Activated naive CD8-positive, alpha-beta T cell (primary cell): ENCODE results near the gene ISM1.

Source experiments
- H3K27ac Mint-ChIP-seq: one replicate; pipeline ENCODE4 v1.8.0; 2021; ENCODE audit warnings: mixed read lengths
- H3K27me3 Mint-ChIP-seq: one replicate; pipeline ENCODE4 v1.8.0; 2021; ENCODE audit warnings: mixed read lengths
- H3K36me3 Mint-ChIP-seq: one replicate; pipeline ENCODE4 v1.8.0; 2021; ENCODE audit warnings: mixed read lengths
- H3K4me1 Mint-ChIP-seq: one replicate; pipeline ENCODE4 v1.8.0; 2021; ENCODE audit warnings: low read depth, mixed read lengths
- H3K4me3 Mint-ChIP-seq: one replicate; pipeline ENCODE4 v1.8.0; 2021; ENCODE audit warnings: mild to moderate bottlenecking, mixed read lengths
- H3K9me3 Mint-ChIP-seq: one replicate; pipeline ENCODE4 v1.8.0; 2021; ENCODE audit warnings: low read depth, mixed read lengths

Gene ISM1

GRCh38 chr20:13260650-13261279 lies 39.7 kb downstream of the ISM1 start:
- Mint-ChIP-seq H3K4me3 (no peak overlapping the region), H3K27ac (no peak overlapping the region), H3K9me3 (no peaks in the 10 kb centered on the region), H3K27me3 (no peaks in the 10 kb centered on the region), H3K36me3 (no peaks in the 10 kb centered on the region), H3K4me1 (peaks cover 26% of the 10 kb centered on the region)

- H3K4me3 Mint-ChIP-seq = no peak overlapping the region
- H3K27ac Mint-ChIP-seq = no peak overlapping the region
- H3K27me3 Mint-ChIP-seq = no peaks in the 10 kb centered on the region
- peaks cover 3% of the 10 kb centered on the region for H3K36me3 Mint-ChIP-seq
- H3K4me1 Mint-ChIP-seq = peaks cover 23% of the 10 kb centered on the region
- H3K9me3 Mint-ChIP-seq = no peaks in the 10 kb centered on the region
Observed at GRCh38 chr20:13261460-13262301, 40.6 kb downstream of the ISM1 start.

GRCh38 chr20:13262302-13262650 lies 41.2 kb downstream of the ISM1 start:
- Mint-ChIP-seq H3K4me3 (no peak overlapping the region), H3K27ac (no peak overlapping the region), H3K27me3 (no peaks in the 10 kb centered on the region), H3K36me3 (peaks cover 3% of the 10 kb centered on the region), H3K9me3 (no peaks in the 10 kb centered on the region), H3K4me1 (peaks cover 21% of the 10 kb centered on the region)

- no peak overlapping the region for H3K4me3 Mint-ChIP-seq
- H3K27ac Mint-ChIP-seq = no peak overlapping the region
- no peaks in the 10 kb centered on the region for H3K9me3 Mint-ChIP-seq
- H3K27me3 Mint-ChIP-seq = no peaks in the 10 kb centered on the region
- H3K36me3 Mint-ChIP-seq = peaks cover 3% of the 10 kb centered on the region
- peaks cover 19% of the 10 kb centered on the region for H3K4me1 Mint-ChIP-seq
Observed at GRCh38 chr20:13262671-13263360, 41.7 kb downstream of the ISM1 start.

- Mint-ChIP-seq H3K4me1 (peaks cover 15% of the 10 kb centered on the region), H3K27ac (no peak overlapping the region), H3K9me3 (no peaks in the 10 kb centered on the region), H3K36me3 (peaks cover 3% of the 10 kb centered on the region), H3K4me3 (no peak overlapping the region), H3K27me3 (no peaks in the 10 kb centered on the region)
Observed at GRCh38 chr20:13263451-13263850, 42.4 kb downstream of the ISM1 start.

GRCh38 chr20:13264907-13265306 lies 43.8 kb downstream of the ISM1 start:
- Mint-ChIP-seq H3K27me3 (no peaks in the 10 kb centered on the region), H3K4me1 (peaks cover 15% of the 10 kb centered on the region), H3K9me3 (no peaks in the 10 kb centered on the region), H3K36me3 (peaks cover 5% of the 10 kb centered on the region), H3K27ac (no peak overlapping the region), H3K4me3 (no peak overlapping the region)

GRCh38 chr20:13265941-13266340 lies 44.9 kb downstream of the ISM1 start:
- Mint-ChIP-seq H3K27ac (no peak overlapping the region), H3K9me3 (no peaks in the 10 kb centered on the region), H3K36me3 (peaks cover 10% of the 10 kb centered on the region), H3K4me1 (peaks cover 15% of the 10 kb centered on the region), H3K27me3 (no peaks in the 10 kb centered on the region), H3K4me3 (no peak overlapping the region)

- Mint-ChIP-seq H3K27me3 (no peaks in the 10 kb centered on the region), H3K27ac (no peak overlapping the region), H3K9me3 (no peaks in the 10 kb centered on the region), H3K4me1 (peaks cover 9% of the 10 kb centered on the region), H3K4me3 (no peak overlapping the region), H3K36me3 (peaks cover 21% of the 10 kb centered on the region)
Observed at GRCh38 chr20:13267231-13267630, 46.2 kb downstream of the ISM1 start.

- H3K9me3 Mint-ChIP-seq = no peaks in the 10 kb centered on the region
- H3K36me3 Mint-ChIP-seq = peaks cover 22% of the 10 kb centered on the region
- H3K4me3 Mint-ChIP-seq = no peak overlapping the region
- H3K27ac Mint-ChIP-seq = no peak overlapping the region
- no peaks in the 10 kb centered on the region for H3K4me1 Mint-ChIP-seq
- H3K27me3 Mint-ChIP-seq = no peaks in the 10 kb centered on the region
Observed at GRCh38 chr20:13268953-13269352, 47.9 kb downstream of the ISM1 start.

- Mint-ChIP-seq H3K4me1 (no peaks in the 10 kb centered on the region), H3K27ac (no peak overlapping the region), H3K9me3 (no peaks in the 10 kb centered on the region), H3K4me3 (no peak overlapping the region), H3K27me3 (no peaks in the 10 kb centered on the region), H3K36me3 (peaks cover 22% of the 10 kb centered on the region)
Observed at GRCh38 chr20:13270211-13270610, 49.1 kb downstream of the ISM1 start.

GRCh38 chr20:13271098-13271497 lies 50.0 kb downstream of the ISM1 start:
- H3K27ac Mint-ChIP-seq = no peak overlapping the region
- peaks cover 25% of the 10 kb centered on the region for H3K36me3 Mint-ChIP-seq
- no peaks in the 10 kb centered on the region for H3K4me1 Mint-ChIP-seq
- H3K27me3 Mint-ChIP-seq = no peaks in the 10 kb centered on the region
- H3K4me3 Mint-ChIP-seq = no peak overlapping the region
- H3K9me3 Mint-ChIP-seq = no peaks in the 10 kb centered on the region

GRCh38 chr20:13271977-13272975 lies 51.2 kb downstream of the ISM1 start:
- Mint-ChIP-seq H3K4me1 (no peaks in the 10 kb centered on the region), H3K27me3 (no peaks in the 10 kb centered on the region), H3K4me3 (no peak overlapping the region), H3K36me3 (peaks cover 29% of the 10 kb centered on the region), H3K9me3 (no peaks in the 10 kb centered on the region), H3K27ac (no peak overlapping the region)

GRCh38 chr20:13274275-13274861 lies 53.3 kb downstream of the ISM1 start:
- Mint-ChIP-seq H3K9me3 (no peaks in the 10 kb centered on the region), H3K4me1 (no peaks in the 10 kb centered on the region), H3K27me3 (no peaks in the 10 kb centered on the region), H3K36me3 (peaks cover 29% of the 10 kb centered on the region), H3K27ac (no peak overlapping the region), H3K4me3 (no peak overlapping the region)

- no peaks in the 10 kb centered on the region for H3K4me1 Mint-ChIP-seq
- no peaks in the 10 kb centered on the region for H3K9me3 Mint-ChIP-seq
- H3K4me3 Mint-ChIP-seq = no peak overlapping the region
- no peak overlapping the region for H3K27ac Mint-ChIP-seq
- no peaks in the 10 kb centered on the region for H3K27me3 Mint-ChIP-seq
- H3K36me3 Mint-ChIP-seq = peaks cover 12% of the 10 kb centered on the region
Observed at GRCh38 chr20:13276945-13277541, 56.0 kb downstream of the ISM1 start.
